ENCODE measurements around the gene GABBR2. TPM values are rescaled to one million over a fixed set of nuclear protein-coding genes. Genes with fewer than 3 reads are reported as not detected.

Gene GABBR2
- total and polyA plus RNA-seq, 2 experiments from 2014 or later = 0.89 to 1.3 TPM

DNA sequence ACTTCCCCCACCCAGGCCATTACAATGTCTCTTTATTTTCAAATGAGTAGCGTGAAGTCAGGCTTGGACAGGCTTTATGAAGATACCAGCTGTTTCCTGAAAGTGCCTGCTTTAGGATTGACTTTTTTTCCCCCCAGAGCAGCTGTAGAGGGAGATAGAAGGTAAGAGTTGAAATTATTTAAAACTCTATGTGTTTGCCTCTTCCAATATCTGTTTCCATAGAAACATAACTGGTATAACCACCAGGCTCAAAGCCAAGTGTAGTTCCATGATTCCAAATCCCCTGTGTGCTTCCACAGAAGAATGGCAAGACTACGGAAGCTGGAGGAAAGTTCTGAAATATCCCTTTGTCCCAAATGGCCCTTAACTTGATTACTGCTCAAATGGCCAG, 365.9 kb downstream of the GABBR2 start (continued):
- TF ChIP-seq, protein P1, sequence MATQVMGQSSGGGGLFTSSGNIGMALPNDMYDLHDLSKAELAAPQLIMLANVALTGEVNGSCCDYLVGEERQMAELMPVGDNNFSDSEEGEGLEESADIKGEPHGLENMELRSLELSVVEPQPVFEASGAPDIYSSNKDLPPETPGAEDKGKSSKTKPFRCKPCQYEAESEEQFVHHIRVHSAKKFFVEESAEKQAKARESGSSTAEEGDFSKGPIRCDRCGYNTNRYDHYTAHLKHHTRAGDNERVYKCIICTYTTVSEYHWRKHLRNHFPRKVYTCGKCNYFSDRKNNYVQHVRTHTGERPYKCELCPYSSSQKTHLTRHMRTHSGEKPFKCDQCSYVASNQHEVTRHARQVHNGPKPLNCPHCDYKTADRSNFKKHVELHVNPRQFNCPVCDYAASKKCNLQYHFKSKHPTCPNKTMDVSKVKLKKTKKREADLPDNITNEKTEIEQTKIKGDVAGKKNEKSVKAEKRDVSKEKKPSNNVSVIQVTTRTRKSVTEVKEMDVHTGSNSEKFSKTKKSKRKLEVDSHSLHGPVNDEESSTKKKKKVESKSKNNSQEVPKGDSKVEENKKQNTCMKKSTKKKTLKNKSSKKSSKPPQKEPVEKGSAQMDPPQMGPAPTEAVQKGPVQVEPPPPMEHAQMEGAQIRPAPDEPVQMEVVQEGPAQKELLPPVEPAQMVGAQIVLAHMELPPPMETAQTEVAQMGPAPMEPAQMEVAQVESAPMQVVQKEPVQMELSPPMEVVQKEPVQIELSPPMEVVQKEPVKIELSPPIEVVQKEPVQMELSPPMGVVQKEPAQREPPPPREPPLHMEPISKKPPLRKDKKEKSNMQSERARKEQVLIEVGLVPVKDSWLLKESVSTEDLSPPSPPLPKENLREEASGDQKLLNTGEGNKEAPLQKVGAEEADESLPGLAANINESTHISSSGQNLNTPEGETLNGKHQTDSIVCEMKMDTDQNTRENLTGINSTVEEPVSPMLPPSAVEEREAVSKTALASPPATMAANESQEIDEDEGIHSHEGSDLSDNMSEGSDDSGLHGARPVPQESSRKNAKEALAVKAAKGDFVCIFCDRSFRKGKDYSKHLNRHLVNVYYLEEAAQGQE (IDR thresholded peaks at IDR 0.05; ENCODE audit: unreplicated experiment) = no peak
- TF ChIP-seq NANOG (IDR thresholded peaks at IDR 0.05; ENCODE audit: borderline replicate concordance) = no peak

DNA sequence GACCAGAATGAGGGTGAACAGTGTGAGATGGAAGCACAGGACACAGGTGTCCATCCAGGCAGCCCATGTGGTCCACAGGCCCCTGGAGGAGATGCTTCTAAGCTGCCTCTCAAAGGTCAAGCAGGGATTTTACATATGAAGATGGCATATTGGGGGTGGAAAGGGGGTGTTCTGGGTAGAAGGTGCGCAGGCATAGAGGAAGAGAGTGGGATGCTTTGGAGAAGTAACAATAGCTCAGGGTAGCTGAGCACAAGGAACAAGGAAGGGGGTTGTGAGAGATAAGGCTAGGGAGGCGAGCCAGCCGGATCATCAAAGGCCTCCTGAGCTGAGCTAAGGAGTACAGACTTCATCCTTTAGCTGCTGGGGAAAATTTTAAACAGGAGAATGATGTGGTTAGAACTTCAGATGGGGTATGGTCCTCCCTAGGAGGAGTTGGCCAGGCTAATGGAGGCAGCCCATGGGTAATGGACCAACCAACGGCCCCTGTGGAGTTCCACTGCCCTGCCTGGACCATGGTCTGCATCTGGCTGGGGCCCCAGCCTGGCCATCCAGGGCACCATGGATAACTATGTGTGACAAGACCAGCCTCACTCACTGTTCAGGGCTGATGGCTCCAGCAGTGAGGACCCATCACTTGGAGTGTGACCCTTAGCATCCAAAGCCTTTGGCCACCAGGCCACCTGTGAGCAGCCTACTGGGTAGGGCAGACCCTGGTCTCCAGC, 366.5 kb downstream of the GABBR2 start:
- H3K9me3 Mint-ChIP-seq = no peaks in the 10 kb centered on the region
- H4K20me1 ChIP-seq (replicated peaks; ENCODE audit: insufficient read depth) = no peaks in the 10 kb centered on the region
- DNase-seq (ENCODE audit: low spot score) (no peak), ATAC-seq (no peak)
- no peaks in the 10 kb centered on the region for H3K4me1 ChIP-seq (ENCODE audit: insufficient read depth)
- H3K27ac Mint-ChIP-seq = no peak overlapping the region
- peaks cover 5% of the 10 kb centered on the region for H3K27me3 Mint-ChIP-seq (ENCODE audit: insufficient read depth, low read depth, poor library complexity)
- peaks cover 11% of the 10 kb centered on the region for H3K9me2 ChIP-seq (ENCODE audit: insufficient read depth)
- H3K36me3 Mint-ChIP-seq (ENCODE audit: low read depth) = no peaks in the 10 kb centered on the region
- H3K4me1 Mint-ChIP-seq = no peaks in the 10 kb centered on the region
- no peak overlapping the region for H3K4me3 ChIP-seq
- no peak overlapping the region for H2AFZ ChIP-seq
- no peak overlapping the region for H3K27ac ChIP-seq (ENCODE audit: low read depth)
- H3K4me3 Mint-ChIP-seq = no peak overlapping the region
- no peaks in the 10 kb centered on the region for H3K79me2 ChIP-seq (replicated peaks; ENCODE audit: insufficient read depth)
- no peaks in the 10 kb centered on the region for H3K27me3 ChIP-seq (ENCODE audit: insufficient read depth)
- no peak overlapping the region for H3K4me2 ChIP-seq
- H3K36me3 ChIP-seq (ENCODE audit: insufficient read depth) = no peaks in the 10 kb centered on the region
- no peaks in the 10 kb centered on the region for H3F3A ChIP-seq (replicated peaks; ENCODE audit: low read depth)
- TF ChIP-seq ZNF331 (CRISPR knock-in tag; IDR thresholded peaks at IDR 0.05; ENCODE audit: low read depth) (no peak), ZNF114 (CRISPR knock-in tag; IDR thresholded peaks at IDR 0.05) (no peak), STAT1 (IDR thresholded peaks at IDR 0.05; ENCODE audit: unreplicated experiment) (no peak), POLR2AphosphoS5 (IDR thresholded peaks at IDR 0.05; ENCODE audit: low read depth) (no peak), CREB1 (CRISPR knock-in tag; IDR thresholded peaks at IDR 0.05; ENCODE audit: low read depth) (no peak), NANOG (IDR thresholded peaks at IDR 0.05; ENCODE audit: borderline replicate concordance) (no peak), EZH2phosphoT487 (IDR thresholded peaks at IDR 0.05; ENCODE audit: unreplicated experiment) (no peak), JUNB (IDR thresholded peaks at IDR 0.05; ENCODE audit: unreplicated experiment) (no peak)
- TF ChIP-seq, protein P2, sequence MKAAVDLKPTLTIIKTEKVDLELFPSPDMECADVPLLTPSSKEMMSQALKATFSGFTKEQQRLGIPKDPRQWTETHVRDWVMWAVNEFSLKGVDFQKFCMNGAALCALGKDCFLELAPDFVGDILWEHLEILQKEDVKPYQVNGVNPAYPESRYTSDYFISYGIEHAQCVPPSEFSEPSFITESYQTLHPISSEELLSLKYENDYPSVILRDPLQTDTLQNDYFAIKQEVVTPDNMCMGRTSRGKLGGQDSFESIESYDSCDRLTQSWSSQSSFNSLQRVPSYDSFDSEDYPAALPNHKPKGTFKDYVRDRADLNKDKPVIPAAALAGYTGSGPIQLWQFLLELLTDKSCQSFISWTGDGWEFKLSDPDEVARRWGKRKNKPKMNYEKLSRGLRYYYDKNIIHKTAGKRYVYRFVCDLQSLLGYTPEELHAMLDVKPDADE (IDR thresholded peaks at IDR 0.05) = no peak
- TF ChIP-seq, protein P3, sequence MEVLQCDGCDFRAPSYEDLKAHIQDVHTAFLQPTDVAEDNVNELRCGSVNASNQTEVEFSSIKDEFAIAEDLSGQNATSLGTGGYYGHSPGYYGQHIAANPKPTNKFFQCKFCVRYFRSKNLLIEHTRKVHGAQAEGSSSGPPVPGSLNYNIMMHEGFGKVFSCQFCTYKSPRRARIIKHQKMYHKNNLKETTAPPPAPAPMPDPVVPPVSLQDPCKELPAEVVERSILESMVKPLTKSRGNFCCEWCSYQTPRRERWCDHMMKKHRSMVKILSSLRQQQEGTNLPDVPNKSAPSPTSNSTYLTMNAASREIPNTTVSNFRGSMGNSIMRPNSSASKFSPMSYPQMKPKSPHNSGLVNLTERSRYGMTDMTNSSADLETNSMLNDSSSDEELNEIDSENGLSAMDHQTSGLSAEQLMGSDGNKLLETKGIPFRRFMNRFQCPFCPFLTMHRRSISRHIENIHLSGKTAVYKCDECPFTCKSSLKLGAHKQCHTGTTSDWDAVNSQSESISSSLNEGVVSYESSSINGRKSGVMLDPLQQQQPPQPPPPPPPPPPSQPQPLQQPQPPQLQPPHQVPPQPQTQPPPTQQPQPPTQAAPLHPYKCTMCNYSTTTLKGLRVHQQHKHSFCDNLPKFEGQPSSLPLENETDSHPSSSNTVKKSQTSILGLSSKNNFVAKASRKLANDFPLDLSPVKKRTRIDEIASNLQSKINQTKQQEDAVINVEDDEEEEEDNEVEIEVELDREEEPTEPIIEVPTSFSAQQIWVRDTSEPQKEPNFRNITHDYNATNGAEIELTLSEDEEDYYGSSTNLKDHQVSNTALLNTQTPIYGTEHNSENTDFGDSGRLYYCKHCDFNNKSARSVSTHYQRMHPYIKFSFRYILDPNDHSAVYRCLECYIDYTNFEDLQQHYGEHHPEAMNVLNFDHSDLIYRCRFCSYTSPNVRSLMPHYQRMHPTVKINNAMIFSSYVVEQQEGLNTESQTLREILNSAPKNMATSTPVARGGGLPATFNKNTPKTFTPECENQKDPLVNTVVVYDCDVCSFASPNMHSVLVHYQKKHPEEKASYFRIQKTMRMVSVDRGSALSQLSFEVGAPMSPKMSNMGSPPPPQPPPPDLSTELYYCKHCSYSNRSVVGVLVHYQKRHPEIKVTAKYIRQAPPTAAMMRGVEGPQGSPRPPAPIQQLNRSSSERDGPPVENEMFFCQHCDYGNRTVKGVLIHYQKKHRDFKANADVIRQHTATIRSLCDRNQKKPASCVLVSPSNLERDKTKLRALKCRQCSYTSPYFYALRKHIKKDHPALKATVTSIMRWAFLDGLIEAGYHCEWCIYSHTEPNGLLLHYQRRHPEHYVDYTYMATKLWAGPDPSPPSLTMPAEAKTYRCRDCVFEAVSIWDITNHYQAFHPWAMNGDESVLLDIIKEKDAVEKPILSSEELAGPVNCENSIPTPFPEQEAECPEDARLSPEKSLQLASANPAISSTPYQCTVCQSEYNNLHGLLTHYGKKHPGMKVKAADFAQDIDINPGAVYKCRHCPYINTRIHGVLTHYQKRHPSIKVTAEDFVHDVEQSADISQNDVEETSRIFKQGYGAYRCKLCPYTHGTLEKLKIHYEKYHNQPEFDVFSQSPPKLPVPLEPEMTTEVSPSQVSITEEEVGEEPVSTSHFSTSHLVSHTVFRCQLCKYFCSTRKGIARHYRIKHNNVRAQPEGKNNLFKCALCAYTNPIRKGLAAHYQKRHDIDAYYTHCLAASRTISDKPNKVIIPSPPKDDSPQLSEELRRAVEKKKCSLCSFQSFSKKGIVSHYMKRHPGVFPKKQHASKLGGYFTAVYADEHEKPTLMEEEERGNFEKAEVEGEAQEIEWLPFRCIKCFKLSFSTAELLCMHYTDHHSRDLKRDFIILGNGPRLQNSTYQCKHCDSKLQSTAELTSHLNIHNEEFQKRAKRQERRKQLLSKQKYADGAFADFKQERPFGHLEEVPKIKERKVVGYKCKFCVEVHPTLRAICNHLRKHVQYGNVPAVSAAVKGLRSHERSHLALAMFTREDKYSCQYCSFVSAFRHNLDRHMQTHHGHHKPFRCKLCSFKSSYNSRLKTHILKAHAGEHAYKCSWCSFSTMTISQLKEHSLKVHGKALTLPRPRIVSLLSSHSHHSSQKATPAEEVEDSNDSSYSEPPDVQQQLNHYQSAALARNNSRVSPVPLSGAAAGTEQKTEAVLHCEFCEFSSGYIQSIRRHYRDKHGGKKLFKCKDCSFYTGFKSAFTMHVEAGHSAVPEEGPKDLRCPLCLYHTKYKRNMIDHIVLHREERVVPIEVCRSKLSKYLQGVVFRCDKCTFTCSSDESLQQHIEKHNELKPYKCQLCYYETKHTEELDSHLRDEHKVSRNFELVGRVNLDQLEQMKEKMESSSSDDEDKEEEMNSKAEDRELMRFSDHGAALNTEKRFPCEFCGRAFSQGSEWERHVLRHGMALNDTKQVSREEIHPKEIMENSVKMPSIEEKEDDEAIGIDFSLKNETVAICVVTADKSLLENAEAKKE (CRISPR knock-in tag; IDR thresholded peaks at IDR 0.05) = no peak

Data from GM23338 (cell line).